HG02759 (cell line): ENCODE results near the gene AUTS2.

Experiments
- ATAC-seq: cut with Tn5 transposase; IDR thresholded peaks from one replicate; pipeline ENCODE4 v1.9.1; 2021; ENCODE audit warnings: mild to moderate bottlenecking, moderate library complexity; ENCODE audit not compliant: unreplicated experiment

The AUTS2 gene

GRCh38 chr7:70208236-70209063 is 610.2 kb downstream of the AUTS2 start:
- ATAC-seq, result no peak

GRCh38 chr7:70210200-70210935 is 612.1 kb downstream of the AUTS2 start:
- ATAC-seq, result no peak

- no peak for ATAC-seq
These were observed 612.6 kb downstream of the AUTS2 start for GRCh38 chr7:70210936-70211310.

DNA sequence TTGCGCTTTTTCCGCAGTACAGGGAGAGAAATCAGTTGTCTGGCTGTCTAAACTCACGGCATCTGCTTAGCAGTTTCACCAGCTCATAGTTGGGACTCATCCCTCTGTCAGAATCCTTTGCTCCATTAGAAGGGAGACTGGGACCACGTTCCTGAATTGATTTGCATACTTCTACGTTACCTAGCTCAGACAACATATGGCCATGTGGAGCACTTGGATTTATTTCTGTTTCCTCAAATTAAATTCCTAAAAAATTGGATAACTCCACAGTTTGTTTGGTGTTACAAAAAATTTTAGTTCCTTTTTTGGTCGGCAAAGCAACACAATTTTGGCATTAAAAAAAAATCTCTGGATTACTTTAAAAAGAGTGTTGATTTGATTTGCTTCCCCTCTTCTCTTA is 614.0 kb downstream of the AUTS2 start:
- no peak for ATAC-seq

- ATAC-seq, result no peak
These were observed 615.8 kb downstream of the AUTS2 start for GRCh38 chr7:70214071-70214470.

DNA sequence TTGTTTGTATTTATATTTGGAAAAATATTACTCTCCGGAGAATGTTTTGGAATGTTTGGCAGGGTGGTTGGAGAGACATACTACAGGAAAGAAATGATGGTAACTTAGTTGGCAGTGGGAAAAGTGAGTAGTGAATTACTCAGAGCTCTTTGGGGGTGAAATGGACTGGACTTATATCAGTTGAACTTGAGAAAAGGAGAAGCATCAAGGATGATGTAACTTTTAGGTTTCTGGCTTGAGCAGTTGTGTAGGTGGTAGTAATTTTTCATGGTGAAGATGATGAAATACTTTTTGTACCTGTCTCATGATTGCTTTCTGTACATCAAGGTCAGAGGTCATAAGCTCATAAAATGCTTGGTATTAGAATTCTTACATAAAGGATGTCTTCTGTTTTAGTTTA is 617.2 kb downstream of the AUTS2 start:
- ATAC-seq, result peak; percentile 50

DNA sequence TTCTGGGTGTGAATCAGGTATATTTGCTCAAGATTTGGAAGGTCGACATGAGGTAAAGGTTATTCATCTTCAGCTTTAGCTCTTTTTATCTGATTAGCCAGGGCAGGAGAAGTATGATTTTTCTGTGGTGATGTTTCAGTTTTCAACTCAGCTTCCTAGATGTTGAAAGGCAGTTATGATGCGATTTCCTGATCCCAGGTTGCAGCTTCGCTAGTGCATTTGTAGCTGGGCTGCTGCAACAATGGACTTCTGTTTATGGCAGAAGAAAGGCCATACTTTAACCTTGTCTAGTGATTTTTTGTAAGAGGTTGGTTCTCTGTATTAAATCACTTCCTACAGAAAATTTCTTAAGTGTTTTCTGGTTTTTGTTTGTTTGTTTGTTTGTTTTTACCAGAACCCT is 619.3 kb downstream of the AUTS2 start:
- no peak for ATAC-seq

DNA sequence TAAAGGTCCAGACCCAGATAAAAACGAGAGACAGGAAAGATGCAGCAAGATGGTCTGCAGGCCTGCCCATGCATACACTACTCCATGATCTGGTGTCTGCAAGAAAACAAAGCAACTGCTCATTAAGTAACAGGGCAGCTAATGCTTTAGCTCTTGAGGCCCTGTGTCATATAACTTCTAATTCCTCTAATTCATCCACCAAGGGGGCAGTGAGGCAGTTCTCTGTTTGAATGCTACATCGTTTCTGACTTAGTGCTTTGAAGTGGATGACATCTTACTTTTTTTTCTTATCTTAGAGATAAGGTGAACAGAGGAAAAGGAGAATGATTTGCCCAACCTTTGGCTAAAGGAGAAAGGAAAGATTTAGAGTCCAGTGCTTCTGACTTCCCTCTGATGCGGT is 619.7 kb downstream of the AUTS2 start:
- ATAC-seq, result no peak

DNA sequence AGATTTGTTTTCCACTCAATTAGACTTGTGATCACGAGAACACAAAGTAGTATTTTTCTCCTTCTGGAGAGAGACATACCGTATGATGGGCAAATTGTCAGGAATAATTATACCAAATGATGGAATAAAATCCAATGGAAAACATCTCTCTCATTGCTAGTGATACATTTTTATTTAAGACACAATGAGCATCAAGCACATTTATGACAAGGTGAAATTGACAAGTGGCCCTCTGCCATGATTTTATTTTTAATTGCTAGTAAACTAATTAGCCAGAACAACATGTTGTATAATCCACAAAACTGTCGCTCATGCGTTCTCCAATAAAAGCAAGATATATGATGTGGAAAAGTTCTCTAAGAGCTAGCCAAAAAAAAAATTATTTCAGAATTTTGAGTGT is 620.8 kb downstream of the AUTS2 start:
- no peak for ATAC-seq

GRCh38 chr7:70229242-70229641 is 631.0 kb downstream of the AUTS2 start:
- no peak for ATAC-seq

GRCh38 chr7:70230761-70231160 is 632.5 kb downstream of the AUTS2 start:
- no peak for ATAC-seq

- no peak for ATAC-seq
These were observed 635.5 kb downstream of the AUTS2 start for GRCh38 chr7:70233776-70234175.

DNA sequence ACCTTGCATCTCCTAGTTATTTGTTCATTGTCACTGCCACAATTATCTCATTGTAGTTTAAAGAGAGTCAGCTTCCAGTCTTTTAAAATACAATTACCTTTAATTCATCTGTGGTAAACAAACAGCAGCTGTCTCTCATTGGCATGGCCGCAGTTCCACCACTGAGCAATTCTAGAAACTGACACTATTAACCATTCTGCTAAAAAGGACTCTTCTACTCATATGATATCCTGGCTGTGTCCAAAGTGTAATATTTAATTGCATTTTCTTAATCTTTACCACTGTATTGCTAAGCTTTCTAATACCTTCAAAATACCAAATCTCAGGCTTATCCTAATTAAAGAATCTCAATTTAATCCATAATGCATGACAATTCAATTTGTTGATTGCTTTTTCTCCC is 639.0 kb downstream of the AUTS2 start:
- ATAC-seq, result no peak

DNA sequence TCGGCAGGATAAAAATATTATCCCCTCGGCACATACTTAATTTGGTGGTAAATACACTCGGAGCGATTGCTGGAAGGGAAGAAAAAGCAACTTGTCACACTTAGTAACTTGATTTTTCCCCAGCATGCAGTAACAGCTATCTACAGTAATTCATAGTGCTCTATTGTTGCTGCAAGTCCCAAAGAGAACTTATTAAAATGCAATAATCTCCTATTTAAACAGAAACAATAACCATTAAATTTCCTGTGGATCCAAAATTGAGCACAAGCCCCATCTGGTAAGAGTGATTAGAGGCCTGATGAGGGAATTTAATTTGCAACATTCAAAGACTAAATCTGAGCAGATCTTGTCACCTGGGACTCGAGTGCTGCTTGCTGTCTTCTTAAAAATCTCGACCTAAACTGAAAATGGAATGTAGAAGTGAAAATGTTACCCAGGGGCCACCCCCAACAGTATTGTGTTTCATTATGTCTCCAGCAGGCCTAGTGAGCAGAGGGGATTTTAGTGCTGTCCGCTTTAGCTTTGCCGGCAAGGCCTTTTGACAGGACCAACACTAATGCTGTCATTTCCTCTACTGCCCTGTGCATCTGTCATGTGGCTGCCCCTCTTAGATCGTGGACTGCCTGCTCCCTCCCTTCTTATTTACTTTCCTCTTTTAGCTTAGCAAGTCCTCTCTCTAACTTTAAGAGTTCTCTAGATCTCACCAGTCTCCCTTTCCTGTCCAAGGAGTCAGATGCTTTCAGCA is 639.7 kb downstream of the AUTS2 start:
- peak; percentile 99 for ATAC-seq

DNA sequence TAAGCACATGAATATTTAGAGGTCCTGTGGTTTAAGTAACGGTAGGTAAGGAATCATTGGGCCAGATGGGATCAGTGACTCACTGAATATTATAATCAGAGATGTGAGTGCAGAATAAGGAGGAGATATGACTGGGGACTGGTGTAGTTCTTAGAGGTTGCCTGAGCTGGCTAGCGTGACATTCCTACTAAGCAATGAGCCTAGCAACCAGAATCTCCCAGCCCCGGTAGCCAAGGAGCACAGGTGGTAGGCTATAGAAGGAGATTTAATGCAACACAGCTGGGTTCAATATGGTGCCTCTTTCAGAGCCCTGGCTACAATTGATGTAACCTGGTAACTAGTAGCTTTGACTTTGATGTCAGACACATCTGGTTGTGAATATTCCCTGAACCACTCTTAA is 641.6 kb downstream of the AUTS2 start:
- ATAC-seq, result no peak

DNA sequence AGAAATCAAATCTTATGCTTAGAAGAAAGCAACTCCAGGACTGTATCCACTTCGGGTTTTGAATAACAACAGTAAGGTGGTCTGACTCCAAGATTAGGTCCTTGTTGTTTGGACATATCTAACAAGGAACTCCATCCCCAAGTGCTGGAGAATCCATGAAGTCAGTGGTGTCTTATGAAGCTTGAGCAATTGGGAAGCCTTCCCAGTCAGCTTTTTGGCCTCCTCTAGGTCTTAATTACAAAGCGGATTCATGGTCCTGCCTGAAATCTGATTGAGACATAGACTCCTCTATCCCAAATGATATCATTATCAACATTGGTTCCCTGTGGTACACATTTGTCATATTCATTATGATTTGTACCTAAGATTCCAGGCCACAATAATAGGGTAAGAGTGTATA is 642.6 kb downstream of the AUTS2 start:
- no peak for ATAC-seq

DNA sequence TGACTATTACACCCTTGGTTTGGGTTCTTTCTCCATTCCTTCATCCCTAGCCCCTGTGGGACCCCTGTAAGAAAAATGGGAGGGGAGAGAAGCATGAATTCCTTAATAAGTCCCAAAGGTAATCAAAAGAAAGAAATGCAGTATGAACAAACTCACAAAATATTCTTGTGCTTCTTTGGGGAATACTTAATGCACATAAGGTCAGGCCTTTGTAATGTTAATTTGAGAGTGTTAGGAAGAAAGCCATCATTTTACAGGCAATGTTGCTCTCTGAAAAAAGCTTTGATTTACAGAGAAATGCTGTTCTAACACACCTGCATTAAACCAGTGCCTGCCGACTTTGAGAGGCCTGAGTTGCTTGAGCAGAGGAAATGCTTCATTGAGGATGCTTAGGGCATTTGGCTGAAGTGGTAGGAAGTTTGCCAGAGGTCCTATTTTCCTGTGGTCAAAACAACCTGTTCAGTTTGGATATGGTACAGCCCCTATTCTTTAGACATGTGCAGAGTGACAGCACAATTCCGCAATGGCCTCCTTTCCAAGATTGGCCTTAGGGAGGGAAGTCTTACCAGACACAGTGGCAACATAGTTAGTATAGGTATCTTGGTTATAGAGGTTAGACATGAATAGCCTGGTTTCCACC is 643.4 kb downstream of the AUTS2 start:
- no peak for ATAC-seq

DNA sequence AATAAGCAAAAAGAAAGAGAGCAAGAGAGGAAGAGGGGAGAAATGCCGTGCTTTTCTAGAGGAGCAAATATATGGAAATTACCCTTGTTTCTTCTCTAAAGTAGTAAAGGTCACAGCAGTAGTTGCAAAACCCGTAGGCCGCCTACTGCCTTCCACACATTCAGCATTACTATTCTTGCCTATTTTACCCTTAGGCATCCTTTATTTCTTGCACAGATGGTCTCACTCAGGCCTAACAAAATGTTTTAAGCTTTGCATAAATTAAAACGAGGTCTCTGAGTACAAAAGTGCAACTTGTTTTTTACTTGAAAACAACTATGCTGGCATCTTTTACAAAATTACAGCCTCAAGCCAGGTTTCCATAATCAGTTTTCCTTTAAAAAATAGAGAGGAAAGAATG is 644.6 kb downstream of the AUTS2 start:
- ATAC-seq, result no peak

GRCh38 chr7:70243443-70243842 is 645.2 kb downstream of the AUTS2 start:
- ATAC-seq, result no peak

DNA sequence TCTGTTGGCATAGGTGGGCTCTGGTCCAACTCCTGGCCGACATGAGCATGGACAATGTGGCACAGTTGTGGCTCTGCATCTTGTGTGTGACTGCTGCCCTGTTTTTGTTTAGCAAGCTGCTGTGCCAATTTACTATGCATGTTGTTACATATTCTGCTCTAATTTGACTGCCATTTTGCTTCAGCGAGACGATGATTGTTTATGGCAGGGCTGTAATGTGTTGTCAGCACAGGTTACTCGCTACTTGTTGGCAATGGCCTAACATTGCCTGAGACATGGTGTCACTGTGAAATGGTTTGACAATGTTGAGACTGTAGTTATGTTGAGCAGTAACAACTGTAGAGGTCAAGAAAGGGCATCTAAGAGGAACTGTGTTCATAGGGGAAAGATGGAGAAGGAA is 659.6 kb downstream of the AUTS2 start:
- ATAC-seq, result no peak

- no peak for ATAC-seq
These were observed 661.2 kb downstream of the AUTS2 start for GRCh38 chr7:70259502-70259901.
